DOHH2 (cell line): Measurements from ENCODE around the gene TMEM18.

Experiments
- CTCF ChIP-seq: fragments of 200-600 bp; sonication (generic); IDR thresholded peaks from one replicate; pipeline ENCODE4 v1.5.1; 2014; ENCODE audit warnings: antibody characterized with exemption, mild to moderate bottlenecking, low read depth, low read length; ENCODE audit not compliant: poor library complexity, severe bottlenecking
- EZH2phosphoT487 ChIP-seq: fragments of 200-600 bp; sonication (generic); IDR thresholded peaks from 2 replicates; pipeline ENCODE4 v1.6.1; 2017; ENCODE audit warnings: borderline replicate concordance, mild to moderate bottlenecking, antibody characterized with exemption, low read length, moderate library complexity, mixed read lengths

DNA sequence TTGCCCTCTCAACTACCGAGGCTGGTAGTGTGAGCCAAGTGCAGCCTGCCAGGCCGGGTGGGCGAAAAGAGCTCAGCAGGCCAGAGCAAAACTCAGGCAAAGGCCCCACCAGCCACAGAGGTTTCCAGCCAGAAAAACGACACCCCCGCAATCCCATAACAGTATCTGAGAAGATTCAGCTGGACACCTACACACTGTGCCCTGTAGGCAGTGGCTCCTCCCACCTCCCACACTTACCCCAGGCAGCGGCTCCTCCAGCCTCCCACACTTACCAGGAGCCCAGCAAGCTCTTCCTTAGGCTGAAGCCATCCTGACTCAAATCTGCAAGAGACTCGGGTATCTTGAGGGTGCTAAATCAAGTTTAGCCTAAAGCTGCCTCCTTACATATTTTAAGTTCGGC lies 15.6 kb upstream of the TMEM18 start:
- TF ChIP-seq CTCF (no peak), EZH2phosphoT487 (no peak)
